Superior temporal gyrus (tissue), 1 donor: ENCODE data around the gene NEURL3.
A peak's percentile ranks its signal among the peaks of the same experiment; 100 is the strongest.

Experiments
- DNase-seq: peaks from one replicate; pipeline ENCODE4 v3.0.0-alpha.2; 2016; ENCODE audit errors: extremely low spot score

The NEURL3 gene

DNA sequence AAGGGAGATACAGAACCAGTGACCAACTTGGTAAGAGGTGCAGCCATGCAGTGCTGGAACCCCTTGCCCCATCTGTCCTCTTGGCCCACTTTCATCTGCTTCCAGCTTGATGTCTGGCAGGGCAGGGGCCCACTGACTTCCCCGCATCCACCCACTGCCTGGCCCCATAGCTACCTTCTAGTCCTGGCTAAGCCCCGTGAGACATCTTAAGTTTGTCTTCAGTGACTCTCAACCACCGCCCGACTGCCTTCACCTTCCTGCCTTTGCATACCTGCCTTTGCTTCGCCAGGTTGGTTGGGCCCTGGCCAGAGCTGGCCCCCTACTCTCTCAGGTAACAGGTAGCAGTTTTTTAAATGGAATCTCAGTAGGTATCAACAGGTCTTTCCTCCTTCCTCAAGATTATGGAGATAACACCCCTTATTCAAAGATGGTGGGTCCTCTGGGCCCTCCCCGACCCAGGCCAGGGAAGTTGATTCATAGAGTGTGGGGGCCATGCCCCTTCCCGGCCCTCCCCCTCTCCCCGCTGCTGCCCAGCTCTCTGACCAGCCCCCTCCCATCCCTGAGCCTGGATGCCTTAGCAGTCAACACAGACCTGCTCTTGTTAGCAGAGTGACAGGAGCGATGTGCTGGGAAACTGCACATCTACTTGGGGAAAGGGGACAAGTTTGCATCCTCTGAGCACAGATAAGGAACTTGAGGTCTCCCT, 34.2 kb upstream of the NEURL3 start:
- DNase-seq = no peak

DNA sequence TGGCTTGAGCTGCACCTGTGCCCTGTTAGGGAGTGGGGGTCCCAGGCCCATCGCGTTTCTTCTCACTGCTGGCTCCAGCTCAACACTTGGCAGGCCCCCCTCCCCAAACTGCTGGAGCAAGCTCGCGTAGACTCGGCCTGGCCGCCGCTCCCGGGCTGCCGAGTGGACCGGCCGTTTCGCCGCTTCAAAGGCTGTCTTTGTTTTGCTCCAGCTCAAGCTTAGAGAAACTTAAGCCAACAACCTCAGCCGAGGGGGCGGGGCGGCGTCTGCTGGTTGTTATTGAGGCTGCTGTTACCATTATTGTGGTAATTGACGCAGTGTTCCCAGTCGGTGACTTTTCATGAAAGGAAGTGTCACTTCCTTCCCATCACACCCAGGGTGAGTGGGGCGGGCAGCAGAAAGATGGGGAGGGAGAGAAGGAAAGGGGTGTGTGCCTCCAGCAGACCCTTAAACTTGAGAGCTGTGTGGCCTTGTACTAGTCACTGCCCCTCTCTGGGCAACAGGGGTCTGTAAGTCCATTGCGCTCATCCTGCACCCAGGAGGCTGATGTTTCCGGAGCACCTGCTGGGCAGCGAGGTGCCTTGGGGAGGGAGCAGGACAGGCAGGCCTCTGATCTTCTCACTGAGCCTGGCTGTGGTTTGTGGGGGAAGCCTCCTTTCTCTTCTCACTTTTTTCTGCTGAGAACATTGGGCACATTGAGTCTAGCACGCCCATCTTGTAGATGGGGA, 33.5 kb upstream of the NEURL3 start:
- peak; percentile 78 for DNase-seq

- DNase-seq = no peak
Measured at GRCh38 chr2:96537734-96538486, 32.8 kb upstream of the NEURL3 start.

DNA sequence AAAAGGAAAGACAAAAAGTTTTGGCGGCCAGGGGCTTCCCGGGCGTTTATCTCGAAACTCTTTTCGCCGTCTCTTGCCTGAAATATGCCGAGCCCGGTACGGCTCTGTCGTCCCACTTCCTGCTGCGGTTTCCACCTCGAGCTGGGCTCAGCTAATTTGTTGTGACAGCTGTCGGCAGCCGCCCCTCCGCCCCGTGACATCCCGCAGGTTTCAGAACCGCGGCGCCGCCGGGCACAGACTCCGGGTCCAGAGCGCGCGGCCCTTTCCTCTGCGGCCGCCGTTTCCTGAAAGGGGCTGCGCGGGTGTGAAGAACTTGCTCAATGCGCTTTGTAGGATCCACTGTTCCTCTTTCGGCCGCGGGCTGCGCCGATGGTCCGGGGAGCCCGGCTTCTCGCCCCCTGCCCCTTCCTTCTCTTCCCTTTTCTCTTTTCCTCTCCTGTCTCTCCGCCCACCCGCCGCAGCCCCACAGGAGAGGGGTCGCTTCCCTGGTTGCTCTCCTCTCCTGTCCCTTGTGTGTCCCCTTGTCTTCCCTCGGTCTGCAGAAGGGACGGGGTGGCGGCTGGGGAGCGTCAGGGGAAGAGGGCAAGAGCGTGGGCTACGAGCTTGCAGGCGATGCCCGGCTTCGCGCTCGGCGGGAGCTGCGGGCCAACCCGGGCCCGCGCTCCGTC, 32.0 kb upstream of the NEURL3 start:
- peak; percentile 17 for DNase-seq

DNA sequence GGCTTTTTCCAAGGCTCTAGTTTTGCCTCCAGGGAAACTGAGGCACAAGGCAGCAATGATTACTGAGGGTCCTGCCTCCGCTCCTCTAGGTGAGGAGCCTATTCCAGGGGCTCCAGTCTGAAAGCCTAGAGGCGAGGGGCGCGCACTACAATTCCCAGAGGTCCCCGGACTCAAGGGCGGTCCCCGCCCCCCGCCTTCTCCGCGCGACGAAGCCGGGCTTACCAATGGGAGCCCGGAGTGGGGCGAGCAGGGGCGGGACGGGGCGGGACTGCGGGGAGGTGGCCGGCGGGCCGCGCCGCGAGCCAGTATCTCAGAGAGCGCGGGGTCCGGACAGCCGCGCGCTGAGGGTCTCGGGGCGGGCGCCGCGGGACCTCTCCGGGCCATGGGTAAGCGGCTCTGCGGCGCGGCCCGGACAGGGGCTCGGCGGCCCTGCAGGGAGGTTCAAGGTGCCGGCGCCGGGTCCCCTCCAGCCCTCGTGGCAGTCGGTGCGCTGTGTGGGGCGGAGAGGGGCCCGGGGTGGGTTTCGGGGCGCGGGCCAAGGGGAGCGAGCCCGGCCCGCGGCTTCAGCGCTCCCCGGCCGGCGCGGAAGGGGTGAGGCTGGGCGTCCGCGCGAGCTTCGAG, 31.4 kb upstream of the NEURL3 start, which contains the start of gene ARID5A:
Gene ARID5A, plus strand, starts transcription at position 308 of the 621 bp plus-strand sequence. Its CDS starts 75 bp downstream, at position 383.
- DNase-seq = peak; percentile 90

DNA sequence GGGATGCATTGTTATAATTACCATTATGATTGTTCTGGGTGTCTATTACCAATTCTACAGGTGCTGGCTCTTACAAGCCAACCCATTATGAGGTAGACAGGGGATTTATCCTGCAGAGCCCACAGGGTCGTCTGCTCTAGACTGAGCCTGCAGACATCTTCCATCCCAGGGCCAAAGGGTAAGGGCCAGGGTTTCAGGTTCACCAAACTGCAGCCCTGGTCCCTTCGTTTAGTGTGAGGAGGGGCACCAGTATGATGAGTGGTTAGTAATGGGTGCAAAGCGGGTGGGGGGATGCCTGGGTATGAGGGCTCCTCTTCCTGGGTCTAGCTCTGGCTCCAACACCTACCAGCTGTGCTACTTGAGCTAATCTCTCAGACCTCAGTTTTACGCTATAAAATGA, 30.2 kb upstream of the NEURL3 start:
- no peak for DNase-seq

DNA sequence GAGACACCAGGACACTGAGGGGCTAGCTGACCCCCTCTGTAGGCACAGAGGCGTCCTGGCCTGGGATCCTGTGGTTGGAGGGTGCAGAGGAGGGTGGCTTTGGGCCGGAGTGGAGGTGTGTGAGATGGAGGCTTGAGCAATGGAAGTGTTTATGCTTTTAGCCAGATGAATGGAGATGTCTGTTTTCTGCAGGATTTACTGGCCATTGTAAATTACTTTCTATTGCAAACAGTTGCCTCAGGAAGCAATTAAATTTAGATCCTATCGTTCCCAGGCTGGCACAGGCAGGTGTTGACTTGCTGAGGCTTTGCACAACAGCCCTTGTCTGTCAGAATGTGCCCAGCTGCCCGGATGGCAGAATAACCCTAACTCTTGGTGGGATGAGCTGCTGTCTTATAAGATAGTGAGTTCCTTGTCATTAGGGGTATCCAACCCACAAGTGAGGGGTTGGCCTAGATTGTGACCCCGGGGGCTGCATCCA, 29.6 kb upstream of the NEURL3 start:
- DNase-seq = no peak

- peak; percentile 38 for DNase-seq
Measured at GRCh38 chr2:96534141-96534540, 29.0 kb upstream of the NEURL3 start.

DNA sequence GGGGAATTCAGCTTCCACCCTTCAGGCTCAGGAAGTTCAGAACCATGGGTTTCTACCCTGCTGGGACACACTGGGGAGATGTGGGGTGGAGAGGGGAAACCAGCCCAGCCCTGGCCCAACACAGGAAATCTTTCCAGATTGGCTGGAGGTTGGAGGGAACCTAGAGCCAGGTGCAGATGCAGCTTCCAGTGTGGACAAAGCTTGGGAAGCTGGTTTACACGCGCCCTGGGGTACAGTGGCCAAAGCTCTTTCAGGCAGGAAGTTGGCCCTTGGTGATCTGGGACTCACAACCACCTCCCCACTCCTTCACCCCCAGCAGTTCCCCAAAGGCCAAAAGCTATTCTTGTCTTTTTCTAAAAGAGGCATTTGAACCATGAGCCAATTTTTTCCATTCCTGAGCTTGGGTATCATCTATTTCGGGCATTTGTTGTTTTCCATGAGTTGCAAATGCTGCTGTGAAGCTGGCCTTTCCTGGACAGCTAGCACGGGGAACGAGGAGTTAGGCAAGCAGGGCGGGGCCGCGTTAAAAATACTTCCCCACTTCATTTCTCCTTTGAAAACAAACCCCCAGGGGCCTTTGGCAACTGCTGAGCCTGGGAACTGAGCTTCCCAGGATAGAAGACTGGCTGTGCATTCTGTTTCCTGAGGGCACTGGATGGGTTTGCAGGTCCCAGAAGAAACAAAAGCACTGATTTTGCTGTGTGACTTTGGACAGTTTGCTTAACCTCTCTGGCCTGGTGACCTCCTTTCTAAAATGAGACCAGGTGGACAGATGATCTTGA, 28.3 kb upstream of the NEURL3 start:
- peak; percentile 49 for DNase-seq

DNA sequence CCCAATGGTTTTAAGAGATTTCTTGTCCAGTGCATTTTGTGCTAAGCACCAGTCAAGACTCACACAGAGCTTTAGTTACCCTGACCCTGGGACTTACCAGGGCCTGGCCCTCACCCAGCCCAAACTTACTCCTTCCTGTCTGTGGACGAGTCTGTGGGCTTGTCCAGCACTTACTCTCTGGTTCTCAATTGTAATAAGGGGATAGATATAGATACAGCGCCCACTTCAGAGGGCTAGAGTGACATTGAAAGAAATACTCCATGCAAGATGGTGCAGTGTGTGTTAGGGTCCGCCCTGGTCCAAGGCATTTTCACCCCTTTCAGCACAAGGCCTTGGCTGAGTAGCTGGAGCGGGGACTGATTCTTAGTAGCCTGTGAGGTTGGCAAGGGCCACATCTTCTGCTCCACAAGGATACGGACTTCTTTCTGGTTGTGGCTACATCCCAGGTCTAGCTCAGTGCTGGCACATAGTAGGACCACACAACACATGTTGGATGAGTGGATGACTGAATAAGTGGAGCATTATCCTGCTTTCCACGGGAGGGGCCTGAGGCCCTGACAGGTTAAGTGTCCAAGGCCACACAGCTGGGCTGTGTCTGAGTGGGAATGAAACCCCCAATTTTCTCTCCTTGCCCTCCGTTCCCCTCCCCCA, 27.6 kb upstream of the NEURL3 start:
- DNase-seq = no peak

- DNase-seq = peak; percentile 87
Measured at GRCh38 chr2:96531872-96532505, 26.8 kb upstream of the NEURL3 start.

GRCh38 chr2:96531366-96531765, 26.2 kb upstream of the NEURL3 start:
- no peak for DNase-seq

GRCh38 chr2:96530474-96531357, 25.6 kb upstream of the NEURL3 start:
- DNase-seq = no peak

DNA sequence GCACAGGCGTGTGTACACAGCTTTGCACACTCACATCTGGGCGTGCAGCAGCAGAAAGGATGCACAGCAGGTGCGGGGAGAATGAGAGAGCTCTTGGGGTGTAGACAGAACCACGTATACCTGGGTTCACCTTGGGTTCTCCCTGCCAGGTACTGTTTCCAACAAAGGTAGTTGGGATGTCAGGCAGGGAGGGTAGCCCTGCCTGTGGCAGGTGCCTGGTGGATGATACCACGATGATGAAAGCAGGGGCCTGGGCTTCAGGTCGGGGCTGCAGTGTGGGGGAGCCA, 24.9 kb upstream of the NEURL3 start:
- DNase-seq = no peak

DNA sequence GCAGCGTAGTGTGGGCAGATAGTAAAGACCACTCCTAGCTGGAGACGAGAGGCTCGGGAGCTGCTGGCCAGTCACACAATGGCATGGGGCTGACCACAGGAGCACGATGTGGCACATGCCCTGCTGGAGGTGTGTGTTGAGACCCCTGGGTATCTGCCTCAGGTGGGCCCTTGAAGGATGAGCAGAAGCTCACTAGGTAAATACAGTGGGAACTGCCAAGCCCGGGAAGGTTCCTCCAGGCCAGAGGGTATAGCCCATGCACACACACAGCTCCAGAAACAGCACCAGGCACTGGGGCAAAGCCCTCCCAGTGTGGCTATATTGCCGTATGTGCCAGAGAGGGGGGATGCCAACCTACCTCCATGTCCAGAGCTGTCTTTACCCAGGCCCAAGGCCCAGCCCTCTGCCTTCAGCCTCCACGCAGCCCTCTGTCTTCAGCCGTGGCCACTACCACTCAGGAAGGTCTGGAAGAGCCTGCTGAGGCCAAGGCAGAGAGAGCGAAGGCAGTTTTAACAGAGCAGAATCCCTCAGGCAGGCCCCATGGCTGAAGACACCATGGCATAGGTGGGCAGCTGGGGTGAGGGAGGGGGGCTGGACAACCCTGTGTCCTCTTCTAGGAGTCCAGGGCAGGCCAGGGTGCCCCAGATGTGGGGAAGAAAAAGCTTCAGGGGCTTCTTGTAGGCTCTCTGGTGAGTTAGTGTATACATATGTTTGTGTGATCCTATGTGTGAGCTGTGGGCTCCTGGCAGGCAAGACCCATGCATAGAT, 24.4 kb upstream of the NEURL3 start:
- no peak for DNase-seq

- no peak for DNase-seq
Measured at GRCh38 chr2:96528700-96529375, 23.7 kb upstream of the NEURL3 start.

- DNase-seq = peak; percentile 20
Measured at GRCh38 chr2:96528006-96528699, 23.0 kb upstream of the NEURL3 start.
